ENCODE results near the gene RTTN.
"Not testable (repeated sequence)": the region's sequence is repeated elsewhere in the genome, so short reads cannot be mapped to it uniquely, and the experiment has no call there.

RTTN gene

GRCh38 chr18:70148039-70148938 lies 57.2 kb downstream of the RTTN start:
- DNase-seq: no peak

DNA sequence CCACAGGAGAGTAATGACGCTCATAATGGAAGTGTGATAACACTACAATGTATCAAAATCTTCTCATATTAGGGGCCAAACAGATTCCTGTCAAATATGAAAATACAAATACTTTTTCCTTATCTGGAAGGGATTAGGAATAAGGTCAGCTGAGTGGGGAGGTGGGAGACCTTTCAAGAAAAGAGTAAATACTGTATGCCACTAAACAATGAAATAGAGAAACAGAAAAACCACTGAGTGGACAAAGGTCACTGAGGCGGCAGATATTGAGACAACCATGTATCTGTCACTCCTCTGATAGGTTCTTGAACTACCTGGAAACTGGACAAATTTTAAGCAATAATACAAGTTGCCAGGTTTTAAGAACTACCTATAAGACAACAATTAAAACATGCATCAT lies 59.3 kb downstream of the RTTN start:
- no peak for DNase-seq

DNA sequence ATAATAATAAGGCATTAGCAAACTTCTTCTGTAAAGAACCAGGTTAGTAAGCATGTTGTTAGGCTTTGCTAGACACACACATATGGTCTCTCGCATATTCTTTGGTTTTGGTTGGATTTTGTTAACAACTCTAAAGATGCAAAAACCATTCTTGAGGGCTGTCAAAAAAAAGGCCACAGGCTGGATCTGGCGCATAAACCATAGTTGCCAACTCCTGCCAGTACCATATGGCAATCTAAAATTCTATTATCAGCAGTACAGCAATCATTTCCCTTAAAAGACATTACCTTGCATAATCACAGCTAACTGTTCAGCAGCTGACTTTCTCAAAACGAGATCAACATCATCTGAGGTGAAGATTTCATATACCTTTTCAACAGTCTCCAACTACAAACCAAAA lies 63.5 kb downstream of the RTTN start:
- DNase-seq: no peak

DNA sequence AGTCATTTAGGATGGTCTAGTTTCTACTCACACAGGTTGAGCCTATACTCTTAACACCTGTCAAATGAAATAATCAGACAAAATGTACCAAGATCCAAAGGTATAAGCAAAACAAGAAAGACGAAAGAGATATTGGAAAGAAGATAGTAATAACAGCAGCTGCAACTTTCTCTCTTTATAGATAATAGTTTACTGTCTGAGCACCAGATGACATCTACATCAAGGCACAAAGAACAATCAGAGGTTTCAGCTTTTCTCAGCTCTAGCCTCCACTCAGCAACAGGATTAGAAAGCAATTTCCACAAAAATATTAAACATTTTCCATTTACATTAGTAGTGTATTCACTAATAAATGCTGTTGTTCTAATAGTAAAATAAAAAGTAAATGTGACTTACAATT lies 66.3 kb downstream of the RTTN start:
- DNase-seq: no peak

DNA sequence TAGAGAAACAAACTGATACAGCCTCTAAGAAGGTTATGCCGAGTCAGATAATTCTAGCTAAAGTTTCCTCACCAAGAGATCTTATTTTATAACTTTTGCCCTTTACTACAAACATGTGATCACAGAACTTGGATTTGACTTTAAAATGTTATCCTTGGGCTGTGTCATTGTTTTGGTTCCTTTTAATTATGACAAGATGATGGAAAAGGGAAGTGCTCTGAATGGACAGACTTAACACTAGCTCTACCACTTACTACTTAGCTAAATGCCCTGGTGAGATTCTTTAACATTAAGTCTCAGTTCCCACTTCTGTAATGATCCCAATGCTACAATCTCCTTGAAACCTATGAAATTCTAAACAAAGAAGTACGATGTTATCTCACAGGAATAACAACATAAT lies 69.9 kb downstream of the RTTN start:
- no peak for DNase-seq

- no peak for DNase-seq
Observed at GRCh38 chr18:70132999-70133398, 72.5 kb downstream of the RTTN start.

DNA sequence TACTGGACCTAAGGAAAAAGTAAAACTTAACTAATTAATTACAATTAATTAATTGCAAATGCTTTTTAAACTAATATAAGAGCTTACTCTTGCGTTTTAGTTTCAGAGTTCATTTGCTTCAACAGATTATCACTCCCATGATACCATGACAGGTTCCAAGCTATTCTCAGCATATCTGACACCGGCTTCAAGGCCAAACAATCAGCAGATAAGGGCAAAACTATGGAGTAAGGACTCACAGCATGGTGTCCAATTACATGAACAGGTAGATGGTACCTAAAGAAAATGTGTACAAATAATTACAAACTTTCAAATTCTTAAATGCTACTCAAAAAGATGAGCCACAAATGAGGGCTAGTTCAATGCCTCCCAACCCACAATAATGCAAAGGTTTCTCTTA lies 77.2 kb downstream of the RTTN start:
- DNase-seq: no peak

DNA sequence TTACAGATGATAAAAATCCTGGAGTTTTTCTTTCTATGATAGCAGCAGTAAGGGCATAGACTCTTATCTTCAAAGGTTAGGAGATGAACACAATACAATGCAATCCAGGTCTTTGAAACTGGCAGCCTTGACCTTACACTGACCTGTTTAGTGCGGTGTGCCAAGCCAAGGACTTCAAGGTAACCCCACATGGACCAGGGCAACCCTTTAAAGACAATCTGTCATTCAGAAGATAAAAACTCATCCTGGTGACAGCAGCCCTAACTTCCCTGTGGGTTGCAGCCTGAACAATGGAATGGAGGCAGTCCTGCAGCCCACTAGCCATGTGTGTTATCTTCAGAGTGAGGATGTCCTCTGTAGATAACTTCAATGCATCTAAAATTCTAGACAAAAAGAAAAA lies 78.1 kb downstream of the RTTN start:
- DNase-seq: no peak

- DNase-seq: no peak
Observed at GRCh38 chr18:70126832-70127231, 78.7 kb downstream of the RTTN start.

- DNase-seq: no peak
Observed at GRCh38 chr18:70124139-70124538, 81.3 kb downstream of the RTTN start.

DNA sequence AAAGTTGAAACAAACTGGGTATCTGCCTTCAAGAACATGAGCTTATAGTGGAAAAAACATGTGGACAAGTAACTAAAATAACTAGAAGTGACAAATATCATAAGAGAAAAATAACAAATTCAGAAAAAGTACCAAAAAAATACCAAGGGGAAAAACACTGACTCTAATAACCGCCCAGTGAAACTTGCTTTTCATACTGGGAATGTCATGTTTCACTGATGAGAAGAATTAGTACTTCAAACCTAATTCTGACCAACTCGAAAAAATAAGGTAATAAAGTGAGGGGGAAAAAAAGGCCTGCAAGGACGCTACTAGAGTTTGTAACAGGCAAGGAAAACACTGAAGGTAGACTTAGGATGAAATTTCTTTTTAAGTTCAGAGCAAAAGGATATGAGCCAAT lies 83.6 kb downstream of the RTTN start:
- DNase-seq: no peak

GRCh38 chr18:70116949-70117348 lies 88.5 kb downstream of the RTTN start:
- no peak for DNase-seq

DNA sequence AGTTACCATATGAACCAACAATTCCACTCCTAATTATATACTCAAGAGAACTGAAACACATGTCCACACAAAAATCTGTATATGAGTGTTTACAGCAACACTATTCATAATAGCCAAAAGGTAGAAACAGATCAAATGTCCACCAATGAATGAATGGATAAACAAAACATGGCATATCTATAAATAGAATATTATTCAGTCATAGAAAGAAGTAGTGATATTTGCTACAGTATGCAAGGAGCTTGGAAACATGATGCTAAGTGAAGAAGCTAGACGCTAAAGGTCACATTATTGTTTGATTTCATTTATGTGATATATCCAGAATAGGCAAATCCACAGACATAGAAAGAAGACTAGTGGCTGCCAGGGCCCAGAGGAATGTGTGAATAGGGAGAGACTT lies 92.0 kb downstream of the RTTN start:
- no peak for DNase-seq

- DNase-seq: no peak
Observed at GRCh38 chr18:70110678-70111077, 94.8 kb downstream of the RTTN start.

DNA sequence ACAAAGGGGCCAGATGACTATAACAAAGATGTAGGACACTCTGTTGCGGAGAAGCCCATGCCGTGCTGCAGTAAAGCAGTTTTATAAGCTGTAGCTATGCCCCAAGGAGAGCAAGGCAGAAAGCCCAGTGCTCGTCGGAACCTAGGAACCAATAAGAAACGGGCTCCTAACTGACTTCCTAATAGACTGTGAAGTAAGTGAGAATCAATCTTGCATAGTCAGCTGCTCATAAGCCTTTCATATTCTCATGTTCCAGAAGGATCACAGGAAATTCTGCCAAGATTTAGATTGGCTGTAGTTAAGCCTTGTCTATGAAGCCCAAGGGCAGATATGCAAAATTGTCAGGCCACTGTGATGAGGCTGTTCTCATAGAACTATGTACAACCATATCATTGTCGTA lies 98.4 kb downstream of the RTTN start:
- no peak for DNase-seq

GRCh38 chr18:70102854-70103253 lies 102.6 kb downstream of the RTTN start:
- not testable (repeated sequence) for DNase-seq

DNA sequence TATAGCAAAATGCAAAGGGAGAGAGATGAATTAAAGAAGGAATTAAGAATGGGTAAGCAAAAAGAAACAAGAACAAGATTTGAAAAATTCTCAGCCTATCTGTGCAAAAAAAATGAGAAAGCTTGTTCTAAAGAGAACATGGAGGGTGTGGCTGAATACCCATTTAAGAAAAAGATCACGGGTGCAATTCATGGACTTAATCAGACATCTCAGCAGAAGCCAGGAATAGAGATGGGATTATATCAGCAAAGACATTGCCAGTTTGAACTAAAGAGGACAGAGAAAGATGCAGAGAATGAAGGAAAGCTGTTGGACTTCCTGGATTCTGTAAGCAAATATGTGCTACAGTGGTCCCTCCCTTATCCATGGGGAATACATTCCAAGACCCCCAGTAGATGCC lies 115.6 kb downstream of the RTTN start:
- no peak for DNase-seq

DNA sequence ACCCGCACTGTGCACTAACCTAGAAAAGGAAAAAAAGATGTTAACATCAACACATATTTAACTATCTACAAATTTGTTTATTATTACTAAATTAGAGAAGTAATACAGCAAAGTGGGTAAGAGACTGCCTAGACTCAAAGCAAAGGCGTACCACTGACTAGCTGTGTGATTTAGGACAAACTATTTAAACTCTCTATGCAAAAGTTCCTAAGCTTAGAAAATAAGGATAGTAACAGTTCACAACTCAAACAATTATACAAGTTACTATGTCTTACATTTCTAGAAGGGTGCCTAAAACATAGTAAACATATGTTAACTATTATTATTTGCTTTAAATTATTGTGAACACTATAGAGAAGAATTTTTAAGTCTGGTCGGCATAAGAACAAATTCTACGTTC lies 119.4 kb downstream of the RTTN start:
- DNase-seq: no peak

DNA sequence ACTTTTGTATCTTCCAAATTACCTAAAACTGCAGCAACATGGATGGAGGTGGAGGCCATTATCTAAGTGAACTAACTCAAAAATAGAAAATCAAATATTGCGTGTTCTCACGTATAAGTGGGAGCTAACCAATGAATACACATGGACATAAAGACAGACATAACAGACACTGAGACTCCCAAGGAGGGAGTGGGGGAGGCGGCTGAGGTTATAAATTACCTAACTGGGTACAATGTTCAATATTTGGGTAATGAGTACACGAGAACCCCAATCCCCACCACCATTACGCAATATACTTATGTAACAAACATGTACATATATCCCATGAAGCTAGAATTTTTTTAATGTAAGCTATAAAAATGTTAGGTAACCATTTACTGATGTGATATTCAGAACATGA lies 119.8 kb downstream of the RTTN start:
- DNase-seq: no peak

GRCh38 chr18:70082430-70082829 lies 123.1 kb downstream of the RTTN start:
- DNase-seq: no peak

DNA sequence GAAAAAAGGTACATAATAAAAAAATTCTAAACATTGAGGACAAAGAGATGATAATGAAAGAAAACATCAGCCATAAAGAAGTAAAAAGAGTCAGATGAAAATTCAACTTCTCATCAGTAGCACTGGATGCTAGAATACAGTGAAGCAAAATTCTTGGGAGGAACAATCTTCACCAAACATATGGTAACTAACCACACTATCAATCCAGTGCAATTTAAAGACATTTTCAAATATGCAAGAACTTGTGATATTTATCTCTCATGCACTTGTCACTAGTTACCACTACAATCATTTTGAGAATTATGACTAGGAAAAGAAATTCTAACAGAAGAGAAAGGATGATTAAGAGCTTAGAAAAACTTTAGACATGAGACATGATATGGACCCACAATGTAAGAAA lies 127.4 kb downstream of the RTTN start:
- DNase-seq: no peak

- no peak for DNase-seq
Observed at GRCh38 chr18:70075906-70076305, 129.6 kb downstream of the RTTN start.

DNA sequence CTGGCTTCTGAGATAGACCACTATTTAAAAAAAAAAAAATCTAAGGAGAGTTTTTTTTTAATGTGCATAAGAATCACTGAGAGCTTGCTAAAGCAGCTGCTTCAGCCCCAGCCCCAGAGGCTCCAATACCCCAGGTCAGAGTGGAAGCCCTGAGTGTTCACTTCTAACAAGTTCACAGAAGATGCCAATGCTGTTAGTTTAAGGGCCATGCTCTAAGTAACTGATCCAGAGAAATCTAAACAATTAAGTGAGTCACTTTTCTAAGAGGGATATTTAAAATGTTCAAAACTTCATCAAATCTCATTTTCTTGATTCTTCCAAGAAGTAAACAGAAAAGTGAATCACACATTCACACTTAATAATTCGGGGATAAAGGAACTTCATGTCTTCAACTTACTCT lies 131.4 kb downstream of the RTTN start:
- no peak for DNase-seq

DNA sequence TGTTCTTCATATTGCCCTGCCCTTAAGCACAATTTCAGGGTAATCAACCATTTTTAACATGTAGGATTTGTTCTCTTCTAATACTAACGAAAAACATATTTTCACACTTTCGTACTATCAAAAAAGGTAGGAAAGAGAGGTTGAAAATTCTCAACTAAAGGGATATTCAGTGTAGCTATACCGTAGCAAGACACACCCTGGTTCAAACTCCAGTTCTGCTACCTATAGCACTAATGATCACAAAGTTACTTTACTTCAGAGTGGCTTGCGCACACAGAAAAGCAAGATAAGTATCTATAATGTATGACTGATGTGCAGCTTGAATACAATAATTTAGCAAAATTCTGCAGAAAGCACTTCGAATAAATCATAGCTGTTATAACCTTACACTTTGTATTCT lies 132.1 kb downstream of the RTTN start:
- no peak for DNase-seq

GRCh38 chr18:70072678-70073077 lies 132.8 kb downstream of the RTTN start:
- no peak for DNase-seq

Data from activated gamma-delta T cell treated with Interleukin-2 at 50 U/mL for 16 hours (primary cell).